Neural crest cell (in vitro differentiated cells): ENCODE measurements around the gene DLL3. TPM values are rescaled to one million over a fixed set of nuclear protein-coding genes. Genes with fewer than 3 reads are reported as not detected.
"Not testable (repeated sequence)": the region's sequence is repeated elsewhere in the genome, so short reads cannot be mapped to it uniquely, and the experiment has no call there.

Experiments
- DNase-seq: peaks from one replicate; pipeline ENCODE4 v3.0.0; 2021; ENCODE audit warnings: low read depth, mixed read lengths, low spot score
- H3K27ac Mint-ChIP-seq: one replicate; pipeline ENCODE4 v1.8.0; 2021; ENCODE audit warnings: mild to moderate bottlenecking, mixed read lengths; ENCODE audit not compliant: unreplicated experiment
- H3K27me3 Mint-ChIP-seq: 2 replicates; pipeline ENCODE4 v1.8.0; 2021; ENCODE audit warnings: low read depth, mild to moderate bottlenecking, mixed read lengths
- H3K36me3 Mint-ChIP-seq: 2 replicates; pipeline ENCODE4 v1.8.0; 2021; ENCODE audit warnings: low read depth, mild to moderate bottlenecking, mixed read lengths
- H3K4me1 Mint-ChIP-seq: 2 replicates; pipeline ENCODE4 v1.8.0; 2021; ENCODE audit warnings: mixed read lengths
- H3K4me3 Mint-ChIP-seq: one replicate; pipeline ENCODE4 v1.8.0; 2021; ENCODE audit warnings: mild to moderate bottlenecking, mixed read lengths
- H3K9me3 Mint-ChIP-seq: 2 replicates; pipeline ENCODE4 v1.8.0; 2021; ENCODE audit warnings: mixed read lengths
- CTCF ChIP-seq: fragments of 200-600 bp; sonication (generic); conservative IDR thresholded peaks from 2 replicates; pipeline ENCODE4 v1.5.0; 2021; ENCODE audit warnings: antibody characterized with exemption, mild to moderate bottlenecking
- long read RNA-seq: library from polyadenylated mRNA; unstranded; transcript quantifications from one replicate; pipeline ENCODE4 v2.0.0, GENCODE V29; 2020
- total RNA-seq: library from RNA; stranded (reverse); gene quantifications from 2 replicates; pipeline ENCODE4 v1.2.1, GENCODE V29; 2021

The DLL3 gene
- total RNA-seq: 17.9 and 22.3 TPM in 2 replicates
- long read RNA-seq, partial matches to known transcripts: 0 of 4 reads
- long read RNA-seq, other reads (novel, unspliced or antisense): 1 of 4 reads

- no peaks in the 10 kb centered on the region for H3K36me3 Mint-ChIP-seq
- H3K27ac Mint-ChIP-seq: peak within 1 kb of the TSS; percentile 59
- peak within 1 kb of the TSS; percentile 79 for H3K4me3 Mint-ChIP-seq
- H3K9me3 Mint-ChIP-seq: no peaks in the 10 kb centered on the region
- TF ChIP-seq CTCF: no peak
- peaks cover 20% of the 10 kb centered on the region for H3K4me1 Mint-ChIP-seq
- peaks cover 80% of the 10 kb centered on the region for H3K27me3 Mint-ChIP-seq
- DNase-seq: peak; percentile 17
These were observed at the start of gene DLL3 for GRCh38 chr19:39498798-39499642. Gene DLL3, plus strand, starts transcription at chr19:39498947. Its CDS starts 28 bp downstream, at chr19:39498975.

GRCh38 chr19:39449116-39449797, 49.5 kb upstream of the DLL3 start:
- no peaks in the 10 kb centered on the region for H3K9me3 Mint-ChIP-seq
- H3K36me3 Mint-ChIP-seq: peaks cover 15% of the 10 kb centered on the region
- no peak for TF ChIP-seq CTCF
- peak overlapping the region; percentile 27 for H3K27ac Mint-ChIP-seq
- H3K4me1 Mint-ChIP-seq: peaks cover 31% of the 10 kb centered on the region
- DNase-seq: no peak
- no peaks in the 10 kb centered on the region for H3K27me3 Mint-ChIP-seq
- peak overlapping the region; percentile 65 for H3K4me3 Mint-ChIP-seq

GRCh38 chr19:39451257-39451656, 47.5 kb upstream of the DLL3 start:
- H3K9me3 Mint-ChIP-seq, DNase-seq, H3K27ac Mint-ChIP-seq, H3K4me3 Mint-ChIP-seq, H3K27me3 Mint-ChIP-seq: not testable (repeated sequence)
- H3K4me1 Mint-ChIP-seq: peaks cover 15% of the 10 kb centered on the region
- peaks cover 15% of the 10 kb centered on the region for H3K36me3 Mint-ChIP-seq

- H3K27ac Mint-ChIP-seq: no peak overlapping the region
- no peaks in the 10 kb centered on the region for H3K9me3 Mint-ChIP-seq
- H3K4me1 Mint-ChIP-seq: no peaks in the 10 kb centered on the region
- no peak for TF ChIP-seq CTCF
- DNase-seq: no peak
- peaks cover 8% of the 10 kb centered on the region for H3K36me3 Mint-ChIP-seq
- no peak overlapping the region for H3K4me3 Mint-ChIP-seq
- no peaks in the 10 kb centered on the region for H3K27me3 Mint-ChIP-seq
These were observed 35.3 kb upstream of the DLL3 start for GRCh38 chr19:39463403-39463802.

- H3K4me1 Mint-ChIP-seq: no peaks in the 10 kb centered on the region
- H3K36me3 Mint-ChIP-seq: peaks cover 7% of the 10 kb centered on the region
- no peak overlapping the region for H3K27ac Mint-ChIP-seq
- no peaks in the 10 kb centered on the region for H3K9me3 Mint-ChIP-seq
- no peak overlapping the region for H3K4me3 Mint-ChIP-seq
- no peaks in the 10 kb centered on the region for H3K27me3 Mint-ChIP-seq
- TF ChIP-seq CTCF: no peak
- no peak for DNase-seq
These were observed 32.6 kb upstream of the DLL3 start for GRCh38 chr19:39465956-39466747.
